Brain pericyte (primary cell): ENCODE measurements around the gene CRY1.

Source experiments
- DNase-seq: peaks from one replicate; pipeline ENCODE4 v3.0.0-alpha.2; 2012; ENCODE audit warnings: low read depth, low spot score

CRY1 gene

GRCh38 chr12:106962286-106962685 lies 131.1 kb downstream of the CRY1 start:
- DNase-seq = no peak

GRCh38 chr12:106960443-106960842 lies 132.9 kb downstream of the CRY1 start:
- no peak for DNase-seq

- DNase-seq = no peak
Observed at GRCh38 chr12:106957583-106957982, 135.8 kb downstream of the CRY1 start.

- DNase-seq = peak; percentile 25
Observed at GRCh38 chr12:106956048-106956578, 137.2 kb downstream of the CRY1 start.

GRCh38 chr12:106955377-106956047 lies 137.8 kb downstream of the CRY1 start, which contains the start of gene TMEM263:
Gene TMEM263 (plus strand): TSS chr12:106955907. CDS start chr12:106967117, 11,210 bp downstream.
- peak; percentile 91 for DNase-seq

- DNase-seq = no peak
Observed at GRCh38 chr12:106954462-106955376, 138.6 kb downstream of the CRY1 start.

GRCh38 chr12:106953352-106954250 lies 139.7 kb downstream of the CRY1 start:
- DNase-seq = no peak

GRCh38 chr12:106950591-106950990 lies 142.8 kb downstream of the CRY1 start:
- no peak for DNase-seq

- no peak for DNase-seq
Observed at GRCh38 chr12:106947461-106947860, 145.9 kb downstream of the CRY1 start.

- DNase-seq = no peak
Observed at GRCh38 chr12:106945261-106945851, 148.0 kb downstream of the CRY1 start.

- DNase-seq = no peak
Observed at GRCh38 chr12:106942775-106943174, 150.6 kb downstream of the CRY1 start.

- DNase-seq = no peak
Observed at GRCh38 chr12:106941481-106942156, 151.7 kb downstream of the CRY1 start.
